Glomerular visceral epithelial cell (primary cell): ENCODE results near the gene RITA1.
"Not testable (repeated sequence)": the region's sequence is repeated elsewhere in the genome, so short reads cannot be mapped to it uniquely, and the experiment has no call there.

Experiments used
- DNase-seq: peaks from one replicate; pipeline ENCODE4 v3.0.0-alpha.2; 2016; ENCODE audit errors: extremely low spot score

The RITA1 gene

DNA sequence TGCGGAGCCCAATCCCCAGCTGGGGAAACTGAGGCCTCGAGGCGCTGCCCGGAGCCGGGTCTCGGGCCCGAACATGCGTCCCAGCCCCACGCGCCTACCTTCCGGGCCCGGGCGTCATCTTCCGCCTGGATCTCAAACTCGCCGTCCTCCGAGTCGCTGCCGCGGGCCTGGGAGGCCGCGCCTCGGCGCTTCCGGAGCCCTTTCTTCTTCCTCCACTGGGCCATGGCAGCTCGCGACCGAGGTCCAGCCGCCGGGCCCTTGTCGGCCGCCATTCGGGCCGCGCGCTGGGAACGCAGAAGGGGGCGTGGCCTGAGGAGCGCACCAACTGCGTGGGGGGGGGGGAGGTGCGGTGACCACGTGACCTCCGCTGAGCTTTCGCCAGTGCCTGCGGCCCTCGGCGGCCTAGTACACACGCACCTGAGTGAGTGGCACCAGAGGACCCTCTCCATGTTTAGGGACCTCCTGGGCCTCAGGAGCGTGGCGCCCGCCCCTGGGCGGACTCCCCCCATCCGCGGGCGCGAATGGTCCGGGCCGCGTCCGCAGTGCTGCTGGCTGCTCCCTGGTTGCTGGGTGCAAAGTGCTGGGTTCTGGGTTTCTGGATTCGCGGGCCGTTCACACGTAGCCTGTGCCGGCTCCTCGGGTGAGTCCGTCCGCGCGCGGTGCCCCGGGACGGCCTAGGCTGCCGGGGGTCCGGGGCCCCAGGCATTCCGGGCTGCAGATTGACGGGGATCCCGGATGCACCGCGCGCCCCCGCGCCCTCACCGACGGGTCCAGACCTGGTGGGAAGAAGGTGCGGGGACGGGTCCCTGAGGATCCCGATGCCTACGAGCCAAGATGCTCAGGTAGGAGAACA, at the start of gene RITA1, which contains the start of gene DDX54:
TSS of gene RITA1 (plus strand) at position 542 of the 853 bp plus-strand sequence. CDS start 1,026 bp downstream, outside the sequence.
TSS of gene DDX54 (minus strand) at position 299 of the 853 bp plus-strand sequence. CDS start at position 272, 27 bp downstream.
- peak; percentile 74 for DNase-seq

DNA sequence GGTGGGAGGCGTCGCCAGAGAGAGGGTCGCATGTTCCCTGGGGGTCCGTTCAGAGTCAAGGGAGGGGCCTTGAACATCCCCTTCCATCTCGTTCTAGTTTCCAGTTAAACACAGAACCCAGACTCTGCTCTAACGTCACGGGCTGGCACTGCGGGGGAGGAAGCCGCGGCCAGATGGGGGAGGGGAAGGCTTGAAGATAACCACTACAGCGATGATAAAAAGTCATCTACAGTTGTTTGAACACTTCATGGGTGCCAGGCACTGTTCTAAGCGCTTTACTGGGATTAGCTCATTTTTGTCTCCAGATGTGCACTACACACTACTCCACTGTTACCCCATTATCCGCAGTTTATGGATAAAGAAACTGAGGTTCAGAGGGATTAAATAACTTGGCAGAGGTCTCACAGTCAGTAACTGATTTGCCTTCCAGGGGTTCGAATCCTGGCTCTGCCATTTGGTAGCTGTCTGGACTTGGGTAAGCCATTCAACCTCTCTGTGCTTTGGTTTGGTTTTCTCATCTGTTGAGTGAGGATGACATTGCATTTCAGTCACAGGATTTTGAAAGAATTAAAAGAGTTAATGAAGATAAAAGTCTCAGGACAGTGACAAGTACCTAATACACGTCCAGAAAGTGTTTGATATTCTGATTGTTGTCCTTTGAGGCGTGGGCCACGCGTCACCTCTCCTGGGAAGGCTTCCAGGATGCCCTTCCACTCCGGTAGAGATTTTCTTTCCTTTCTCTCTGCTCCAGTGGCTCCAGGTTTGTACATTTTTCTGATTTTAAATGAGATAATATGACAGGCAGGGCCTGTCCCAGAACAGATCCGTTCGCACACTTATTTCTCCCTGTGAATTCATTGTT, 49.2 kb upstream of the RITA1 start:
- peak; percentile 41 for DNase-seq

DNA sequence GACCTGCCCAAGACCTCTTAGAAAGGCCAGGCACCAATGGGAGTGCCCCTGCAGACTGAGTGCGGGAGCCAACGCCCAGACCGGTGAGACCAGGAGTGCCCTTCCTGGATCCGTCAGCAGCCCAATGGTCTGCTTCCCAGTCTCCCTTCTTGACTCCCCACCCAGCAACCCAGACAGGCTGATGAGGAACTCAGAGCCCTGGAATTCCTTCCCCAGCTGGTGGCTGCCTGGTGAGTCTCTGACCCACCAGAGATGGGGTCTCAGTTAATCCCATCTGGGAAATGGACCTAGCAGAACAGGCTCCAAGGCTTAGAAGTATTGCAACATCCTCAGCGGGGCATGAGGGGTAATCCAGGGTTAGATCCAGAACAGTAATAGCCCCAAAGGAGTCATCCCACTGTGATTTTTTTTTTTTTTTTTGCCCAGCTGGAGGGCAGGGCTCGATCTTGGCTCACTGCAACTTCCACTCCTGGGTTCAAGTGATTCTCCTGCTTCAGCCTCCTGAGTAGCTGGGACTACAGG, 48.5 kb upstream of the RITA1 start:
- DNase-seq: no peak

DNA sequence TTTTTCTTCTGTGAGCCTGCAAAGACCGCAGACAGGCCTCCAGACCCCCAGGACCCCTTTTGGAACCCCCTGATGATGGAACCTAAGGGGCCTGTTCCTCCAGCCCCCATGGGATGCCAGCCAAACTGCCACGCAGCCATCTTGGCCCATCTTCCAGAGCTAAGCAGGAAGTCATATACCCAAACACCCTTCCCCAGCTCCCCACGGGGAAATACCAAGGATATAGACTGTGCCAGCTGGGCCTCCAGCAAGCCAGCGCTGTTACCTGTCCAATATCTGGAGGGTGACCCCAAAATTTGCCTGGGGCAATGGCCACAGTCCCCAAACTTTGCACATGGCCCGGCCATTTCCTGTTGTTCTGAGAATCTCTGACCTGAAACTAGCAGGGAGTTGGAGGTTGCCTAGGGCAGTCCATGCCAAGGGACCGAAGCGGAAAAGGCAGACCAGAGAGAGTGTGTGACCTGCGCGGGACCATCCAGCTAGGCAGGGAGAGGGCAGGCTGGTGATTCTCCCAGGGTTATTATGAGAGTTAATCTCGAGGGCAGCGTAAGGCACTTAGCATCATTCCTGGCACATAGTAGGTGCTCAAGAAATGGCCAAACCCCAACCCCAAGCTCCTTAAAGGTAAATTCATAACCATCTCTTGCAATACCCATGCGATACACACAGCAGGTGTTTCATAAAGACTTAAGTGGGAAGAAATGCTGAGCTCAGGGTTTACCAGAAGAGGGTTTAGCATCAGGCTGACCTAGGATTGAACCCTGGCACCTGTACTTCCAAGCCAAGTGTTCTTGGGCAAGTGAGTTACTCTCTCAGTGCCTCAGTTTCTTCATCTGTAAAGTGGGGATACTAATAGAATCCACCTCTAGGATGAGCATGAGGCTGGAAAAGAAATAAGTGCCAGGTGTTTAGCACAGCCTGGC, 47.4 kb upstream of the RITA1 start:
- DNase-seq: no peak

DNA sequence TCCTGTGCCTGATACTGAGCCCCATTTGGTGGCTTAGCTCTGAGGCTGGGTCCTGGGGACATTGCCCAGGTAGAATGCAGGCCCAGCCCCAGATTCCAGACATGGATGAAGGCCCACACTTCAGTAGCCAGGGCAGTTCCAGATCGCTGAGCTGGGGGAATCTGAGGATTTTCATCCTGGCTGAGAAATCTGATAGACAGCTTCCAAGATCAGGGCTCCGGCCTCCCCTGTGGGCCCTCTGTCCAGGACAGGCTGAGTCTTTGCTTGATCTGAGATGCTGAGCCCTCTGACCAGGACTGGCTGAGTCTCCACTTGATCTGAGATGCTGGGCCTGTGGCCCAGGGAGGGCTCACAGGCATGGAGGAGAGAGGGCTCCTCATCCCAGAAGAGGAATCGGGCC, 46.7 kb upstream of the RITA1 start:
- DNase-seq: peak; percentile 79

DNA sequence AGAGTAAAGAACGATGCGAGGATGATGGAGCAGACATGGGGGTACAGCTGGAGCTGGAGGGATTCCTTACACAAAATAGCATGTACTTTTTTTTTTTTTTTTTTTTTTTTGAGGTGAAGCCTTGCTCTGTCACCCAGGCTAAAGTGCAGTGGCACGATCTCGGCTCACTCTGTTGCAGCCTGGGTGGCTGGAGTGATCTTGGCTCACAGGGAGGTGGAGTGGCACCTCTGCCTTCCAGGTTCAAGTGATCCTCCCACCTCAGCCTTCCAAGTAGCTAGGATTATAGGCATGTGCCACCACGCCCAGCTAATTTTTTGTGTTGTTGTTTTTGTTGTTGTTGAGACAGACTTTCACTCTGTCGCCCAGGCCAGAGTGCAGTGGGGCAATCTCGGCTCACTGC, 44.8 kb upstream of the RITA1 start:
- no peak for DNase-seq

DNA sequence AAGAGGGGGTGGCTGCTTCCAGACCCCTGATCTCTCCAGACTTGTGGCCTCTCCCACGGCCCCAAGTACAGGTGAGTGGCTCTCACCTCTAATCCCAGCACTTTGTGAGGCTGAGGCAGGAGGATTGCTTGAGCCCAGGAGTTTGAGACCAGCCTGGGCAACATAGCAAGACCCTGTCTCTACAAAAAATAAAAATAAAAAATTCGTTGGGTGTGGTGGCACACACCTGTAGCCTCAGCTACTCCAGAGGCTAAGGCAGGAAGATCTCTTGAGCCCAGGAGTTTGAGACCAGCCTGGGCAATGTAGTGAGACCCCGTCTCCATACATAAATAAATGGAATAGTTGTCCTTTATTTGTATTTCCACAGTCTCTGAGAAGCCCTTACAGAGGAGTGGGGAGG, 43.8 kb upstream of the RITA1 start:
- DNase-seq: not testable (repeated sequence)

- DNase-seq: no peak
These were observed 43.2 kb upstream of the RITA1 start for GRCh38 chr12:113142173-113142885.

DNA sequence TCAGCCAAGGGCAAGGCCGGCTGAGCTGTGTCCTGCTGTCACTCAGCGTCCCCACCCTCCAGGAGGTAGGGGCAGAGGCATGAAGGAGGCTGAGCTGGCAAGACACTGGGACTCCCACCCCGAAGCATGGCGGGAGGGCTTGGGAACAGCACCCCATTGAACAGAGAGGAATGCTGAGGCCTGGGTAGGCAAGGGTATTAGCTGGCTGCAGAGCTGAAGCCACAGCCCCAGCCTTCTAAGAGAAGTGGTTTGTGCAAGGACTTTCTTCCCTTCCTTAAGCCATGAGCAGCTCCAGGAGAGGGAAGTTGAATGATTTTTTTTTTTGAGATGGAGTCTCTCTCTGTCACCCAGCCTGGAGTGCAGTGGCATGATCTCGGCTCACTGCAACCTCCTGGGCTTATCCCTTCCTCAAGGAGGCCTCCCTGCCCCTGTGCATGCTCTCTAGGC, 42.6 kb upstream of the RITA1 start:
- DNase-seq: no peak

DNA sequence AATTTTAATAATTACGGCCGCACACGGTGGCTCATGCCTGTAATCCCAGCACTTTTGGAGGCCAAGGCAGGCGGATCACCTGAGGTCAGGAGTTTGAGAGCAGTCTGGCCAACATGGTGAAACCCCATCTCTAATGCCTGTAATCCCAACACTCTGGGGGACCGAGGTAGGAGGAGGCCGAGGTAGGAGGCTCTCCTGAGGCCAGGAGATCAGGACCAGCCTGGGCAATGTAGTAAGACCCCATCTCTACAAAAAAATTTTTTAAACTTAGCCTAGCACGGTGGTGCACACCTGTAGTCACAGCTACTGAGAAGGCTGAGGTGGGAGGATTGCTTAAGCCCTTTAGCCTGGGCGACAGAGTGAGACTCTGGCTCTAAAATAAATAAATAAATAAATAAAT, 41.6 kb upstream of the RITA1 start:
- DNase-seq: no peak

DNA sequence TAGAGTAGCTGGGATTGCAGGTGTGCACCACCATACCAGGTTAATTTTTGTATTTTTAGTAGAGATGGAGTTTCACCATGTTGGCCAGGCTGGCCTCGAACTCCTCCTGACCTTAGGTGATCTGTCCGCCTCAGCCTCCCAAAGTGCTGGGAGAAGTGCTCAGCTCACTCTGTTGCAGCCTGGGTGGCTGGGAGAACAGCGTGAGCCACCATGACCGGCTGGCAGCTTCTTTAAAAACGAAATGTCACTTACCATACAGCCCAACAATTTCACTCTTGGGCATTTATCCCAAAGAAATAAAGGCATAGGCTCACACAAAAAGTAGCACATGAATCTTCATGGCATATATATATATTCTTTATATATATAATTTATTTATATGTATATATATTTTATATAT, 40.7 kb upstream of the RITA1 start:
- DNase-seq: no peak

DNA sequence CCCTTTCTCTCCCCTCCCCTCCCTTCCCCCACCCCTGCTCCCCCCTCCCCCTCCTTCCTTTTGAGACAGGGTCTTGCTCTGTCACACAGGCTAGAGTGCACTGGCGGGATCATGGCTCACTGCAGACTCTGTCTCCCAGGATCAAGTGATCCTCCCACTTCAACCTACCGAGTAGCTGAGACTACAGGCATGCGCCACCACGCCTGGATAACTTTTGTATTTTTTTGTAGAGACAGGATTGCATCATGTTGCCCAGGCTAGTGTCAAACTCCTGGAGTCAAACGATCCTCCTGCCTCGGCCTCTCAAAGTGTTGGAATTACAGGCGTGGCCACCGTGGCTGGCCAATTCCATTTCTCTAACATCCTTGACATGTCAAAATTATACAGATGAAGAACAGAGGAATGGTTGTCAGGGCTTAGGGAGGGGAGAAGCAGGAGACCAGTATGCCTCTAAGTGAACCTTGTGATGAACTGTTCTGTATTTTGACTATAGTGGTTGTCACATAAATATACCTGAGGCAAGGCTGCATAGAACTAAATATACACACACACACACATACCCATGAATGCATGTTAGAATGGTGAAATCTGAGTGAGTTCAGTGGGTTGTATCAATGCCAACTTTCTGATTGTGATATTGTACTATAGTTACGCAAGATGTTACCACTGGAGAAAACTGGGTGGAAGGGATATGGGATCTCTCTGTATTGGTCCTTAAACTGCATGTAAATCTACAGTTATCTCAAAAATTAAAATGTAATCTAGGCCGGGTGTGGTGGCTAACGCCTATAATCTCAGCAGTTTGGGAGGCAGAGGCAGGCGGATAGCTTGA, 39.6 kb upstream of the RITA1 start:
- no peak for DNase-seq

DNA sequence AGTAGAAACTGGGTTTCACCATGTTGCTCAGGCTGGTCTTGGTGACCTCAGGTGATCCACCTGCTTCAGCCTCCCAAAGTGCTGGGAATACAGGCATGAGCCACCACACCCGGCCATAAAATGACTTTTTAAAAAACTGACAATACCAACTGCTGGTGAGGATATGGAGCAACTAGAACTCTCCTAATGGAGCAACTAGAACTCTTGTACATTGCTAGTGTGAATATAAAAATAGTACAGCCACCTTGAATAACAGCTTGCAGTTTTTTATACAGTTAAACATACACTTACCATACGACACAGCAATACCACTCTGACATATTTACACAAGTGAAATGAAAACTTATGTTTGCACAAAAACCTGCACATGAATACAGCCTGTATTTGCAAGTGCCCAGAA, 38.5 kb upstream of the RITA1 start:
- DNase-seq: no peak

DNA sequence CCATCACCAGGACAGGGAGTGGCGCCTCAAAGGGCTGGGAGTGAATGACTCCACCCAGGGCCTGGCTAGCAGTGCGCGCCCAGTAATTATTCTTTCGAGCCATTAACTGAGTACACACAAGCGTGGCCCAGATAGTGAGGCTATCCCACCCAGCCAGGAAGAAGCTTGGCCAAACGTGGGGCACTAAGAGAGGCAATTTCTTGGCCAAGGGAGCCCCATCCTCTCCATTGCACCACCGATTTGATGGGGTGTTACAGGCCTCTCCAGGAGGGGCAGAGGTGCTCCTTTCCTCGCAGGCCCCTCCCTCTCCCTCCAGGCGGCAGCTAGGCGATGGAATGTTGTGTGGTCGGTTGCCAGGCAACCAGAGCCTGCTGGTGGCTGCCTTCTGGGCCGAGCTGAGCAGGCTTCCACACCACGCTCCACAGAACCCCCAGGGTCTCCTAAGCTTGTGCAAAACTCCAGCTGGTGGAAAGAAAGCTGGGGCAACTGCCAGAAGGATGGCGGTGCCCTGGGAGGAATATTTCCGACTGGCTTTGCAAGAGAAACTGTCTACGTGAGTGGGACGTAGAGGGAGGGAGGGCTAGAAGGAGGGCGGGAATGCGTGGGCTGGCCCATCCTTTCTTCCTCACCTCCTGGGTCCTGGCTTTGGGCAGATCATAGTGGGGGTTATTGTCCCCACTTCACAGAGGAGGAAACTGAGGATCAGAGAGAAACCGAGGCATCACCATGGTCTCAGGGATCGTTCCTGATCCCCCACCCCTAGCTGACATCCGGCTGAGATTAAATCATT, 36.0 kb upstream of the RITA1 start, which contains the start of gene CFAP73:
TSS of gene CFAP73 (plus strand) at position 364 of the 790 bp plus-strand sequence. CDS start at position 498, 134 bp downstream.
- DNase-seq: peak; percentile 93

DNA sequence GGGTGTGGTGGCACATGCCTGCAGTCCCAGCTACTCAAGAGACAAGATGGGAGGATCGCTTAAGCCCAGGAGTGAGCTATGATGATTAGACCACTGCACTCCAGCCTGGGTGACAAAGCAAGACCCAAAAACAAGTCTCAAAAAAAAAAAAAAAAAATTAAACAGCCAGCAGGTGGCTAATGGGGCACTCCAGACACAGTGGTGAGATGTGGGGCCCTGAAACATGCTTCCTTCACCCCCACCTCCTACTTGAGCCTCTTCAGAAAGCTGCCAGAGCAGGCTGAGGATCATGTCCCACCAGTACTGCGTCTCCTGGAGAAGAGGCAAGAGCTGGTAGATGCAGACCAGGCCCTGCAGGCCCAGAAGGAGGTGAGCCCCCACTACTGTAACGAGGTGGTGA, 33.9 kb upstream of the RITA1 start:
- DNase-seq: no peak

- no peak for DNase-seq
These were observed 33.2 kb upstream of the RITA1 start for GRCh38 chr12:113152196-113152834.

GRCh38 chr12:113152835-113153814, 32.4 kb upstream of the RITA1 start:
- DNase-seq: peak; percentile 85
